SK-N-SH treated with all-trans-retinoic acid at 6 μM for 48 hours (cell line): ENCODE data around the gene TWIST1.

Source experiments
- ZNF8 ChIP-seq: fragments of 450-650 bp; formaldehyde crosslinking; IDR thresholded peaks from 2 replicates; pipeline ENCODE4 v1.5.0; 2020; ENCODE audit warnings: mild to moderate bottlenecking, moderate library complexity
- TF ChIP-seq, protein P1 (sequence below): fragments of 250-450 bp; sonication (Bioruptor Pico); IDR thresholded peaks from 2 replicates; pipeline ENCODE4 v1.5.1; 2020; ENCODE audit warnings: low read depth, mild to moderate bottlenecking, moderate library complexity
- TF ChIP-seq, protein P2 (sequence below): fragments of 250-450 bp; sonication (Bioruptor Pico); IDR thresholded peaks from 2 replicates; pipeline ENCODE4 v1.8.0; 2020; ENCODE audit warnings: mild to moderate bottlenecking, moderate library complexity, borderline replicate concordance

DNA sequence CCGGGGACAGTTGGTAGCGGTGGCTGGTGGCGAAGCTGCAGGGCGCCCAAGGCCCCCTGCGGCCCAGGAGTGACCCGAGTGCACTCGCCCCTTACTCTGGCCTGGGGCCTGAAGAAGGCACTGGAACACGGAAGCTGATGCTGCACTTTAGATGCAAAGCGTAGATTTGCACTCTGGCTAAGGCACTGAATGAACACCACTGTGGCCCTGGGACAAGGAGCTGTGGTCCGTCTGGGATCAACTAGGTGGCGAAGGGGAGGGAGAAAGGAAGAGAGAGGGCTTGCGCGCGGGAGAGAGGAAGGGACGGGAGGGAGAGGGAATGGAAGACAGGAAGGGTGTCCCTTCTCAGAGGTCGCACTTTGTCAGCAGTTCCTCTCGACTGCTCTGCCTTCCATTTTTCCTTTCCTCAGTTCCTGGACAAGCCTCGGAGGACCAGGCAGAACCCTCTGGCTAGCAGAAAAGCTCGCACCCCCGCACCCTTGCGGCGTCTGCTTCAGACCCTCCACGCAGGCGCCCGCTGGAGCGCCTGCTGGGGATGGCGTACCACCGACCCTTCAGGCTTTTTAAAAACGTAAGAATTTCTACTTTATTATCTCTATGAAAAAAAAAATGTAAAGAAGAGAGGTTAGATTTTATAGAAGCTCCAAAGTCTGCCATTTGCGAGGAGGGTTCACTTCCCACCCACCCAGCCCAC, 26.6 kb upstream of the TWIST1 start:
- TF ChIP-seq, protein P1, sequence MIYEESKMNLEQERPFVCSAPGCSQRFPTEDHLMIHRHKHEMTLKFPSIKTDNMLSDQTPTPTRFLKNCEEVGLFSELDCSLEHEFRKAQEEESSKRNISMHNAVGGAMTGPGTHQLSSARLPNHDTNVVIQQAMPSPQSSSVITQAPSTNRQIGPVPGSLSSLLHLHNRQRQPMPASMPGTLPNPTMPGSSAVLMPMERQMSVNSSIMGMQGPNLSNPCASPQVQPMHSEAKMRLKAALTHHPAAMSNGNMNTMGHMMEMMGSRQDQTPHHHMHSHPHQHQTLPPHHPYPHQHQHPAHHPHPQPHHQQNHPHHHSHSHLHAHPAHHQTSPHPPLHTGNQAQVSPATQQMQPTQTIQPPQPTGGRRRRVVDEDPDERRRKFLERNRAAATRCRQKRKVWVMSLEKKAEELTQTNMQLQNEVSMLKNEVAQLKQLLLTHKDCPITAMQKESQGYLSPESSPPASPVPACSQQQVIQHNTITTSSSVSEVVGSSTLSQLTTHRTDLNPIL (CRISPR knock-in tag) = no peak
- TF ChIP-seq, protein P2, sequence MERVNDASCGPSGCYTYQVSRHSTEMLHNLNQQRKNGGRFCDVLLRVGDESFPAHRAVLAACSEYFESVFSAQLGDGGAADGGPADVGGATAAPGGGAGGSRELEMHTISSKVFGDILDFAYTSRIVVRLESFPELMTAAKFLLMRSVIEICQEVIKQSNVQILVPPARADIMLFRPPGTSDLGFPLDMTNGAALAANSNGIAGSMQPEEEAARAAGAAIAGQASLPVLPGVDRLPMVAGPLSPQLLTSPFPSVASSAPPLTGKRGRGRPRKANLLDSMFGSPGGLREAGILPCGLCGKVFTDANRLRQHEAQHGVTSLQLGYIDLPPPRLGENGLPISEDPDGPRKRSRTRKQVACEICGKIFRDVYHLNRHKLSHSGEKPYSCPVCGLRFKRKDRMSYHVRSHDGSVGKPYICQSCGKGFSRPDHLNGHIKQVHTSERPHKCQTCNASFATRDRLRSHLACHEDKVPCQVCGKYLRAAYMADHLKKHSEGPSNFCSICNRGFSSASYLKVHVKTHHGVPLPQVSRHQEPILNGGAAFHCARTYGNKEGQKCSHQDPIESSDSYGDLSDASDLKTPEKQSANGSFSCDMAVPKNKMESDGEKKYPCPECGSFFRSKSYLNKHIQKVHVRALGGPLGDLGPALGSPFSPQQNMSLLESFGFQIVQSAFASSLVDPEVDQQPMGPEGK (CRISPR knock-in tag) = no peak
- TF ChIP-seq ZNF8 (CRISPR knock-in tag) = no peak
